Pulmonary artery endothelial cell (primary cell): ENCODE measurements around the gene IDH3B. TPM values are rescaled to one million over a fixed set of nuclear protein-coding genes. Genes with fewer than 3 reads are reported as not detected.

Experiments
- DNase-seq: peaks from one replicate; pipeline ENCODE4 v3.0.0-alpha.2; 2011; ENCODE audit warnings: low read depth, low spot score
- total RNA-seq: library from RNA; depleted of rRNA; stranded (reverse); fragments of >200 nt; gene quantifications from 2 replicates; pipeline ENCODE4 v1.2.3, GENCODE V29; 2014

The IDH3B gene
- total RNA-seq, 1 donor from 2014 or later, result 141 TPM

GRCh38 chr20:2624190-2624589 is 39.8 kb downstream of the IDH3B start:
- no peak for DNase-seq

- DNase-seq, result no peak
Observed at GRCh38 chr20:2619961-2620595, 43.9 kb downstream of the IDH3B start.

- no peak for DNase-seq
Observed at GRCh38 chr20:2619337-2619736, 44.7 kb downstream of the IDH3B start.

GRCh38 chr20:2618815-2619214 is 45.2 kb downstream of the IDH3B start:
- DNase-seq, result no peak

GRCh38 chr20:2617099-2617714 is 46.8 kb downstream of the IDH3B start:
- DNase-seq, result no peak

- no peak for DNase-seq
Observed at GRCh38 chr20:2616634-2617033, 47.4 kb downstream of the IDH3B start.

- DNase-seq, result no peak
Observed at GRCh38 chr20:2612073-2612472, 51.9 kb downstream of the IDH3B start.

GRCh38 chr20:2610941-2611720 is 52.9 kb downstream of the IDH3B start:
- DNase-seq, result no peak

GRCh38 chr20:2610326-2610725 is 53.7 kb downstream of the IDH3B start:
- no peak for DNase-seq

Other genes starting within 250 kb of the IDH3B start
- 328 and 356 TPM in 2 replicates for gene SNRPB, start 193.4 kb downstream of the IDH3B start, total RNA-seq
- gene ZNF343, start 155.3 kb downstream of the IDH3B start, total RNA-seq, result 9.0 and 16.3 TPM in 2 replicates
- gene TMC2, start 127.6 kb downstream of the IDH3B start, total RNA-seq, result not detected in 2 replicates
- gene NOP56, start 11.6 kb downstream of the IDH3B start, total RNA-seq, result 240 and 241 TPM in 2 replicates
- gene EBF4, start 28.6 kb upstream of the IDH3B start, total RNA-seq, result 1.8 and 2.0 TPM in 2 replicates
- 0.26 and 0.74 TPM in 2 replicates for gene CPXM1, start 136.4 kb upstream of the IDH3B start, total RNA-seq
- not detected in 2 replicates for gene C20orf141, start 150.8 kb upstream of the IDH3B start, total RNA-seq
- gene TMEM239, start 152.1 kb upstream of the IDH3B start, total RNA-seq, result not detected in 2 replicates
- 10.9 and 18.5 TPM in 2 replicates for gene PCED1A, start 176.4 kb upstream of the IDH3B start, total RNA-seq
- gene VPS16, start 176.5 kb upstream of the IDH3B start, total RNA-seq, result 43.8 and 56.1 TPM in 2 replicates
- gene PTPRA, start 209.3 kb upstream of the IDH3B start, total RNA-seq, result 27.5 and 29.1 TPM in 2 replicates